GM12874 (cell line): ENCODE data around the gene NUMA1.

ENCODE experiments used
- TF ChIP-seq, protein P1 (sequence below): IDR thresholded peaks from 2 replicates; pipeline ENCODE4 v1.5.1; 2011; ENCODE audit warnings: low read depth, mild to moderate bottlenecking, control low read depth, low read length, moderate library complexity; ENCODE audit not compliant: insufficient read depth

The NUMA1 gene

DNA sequence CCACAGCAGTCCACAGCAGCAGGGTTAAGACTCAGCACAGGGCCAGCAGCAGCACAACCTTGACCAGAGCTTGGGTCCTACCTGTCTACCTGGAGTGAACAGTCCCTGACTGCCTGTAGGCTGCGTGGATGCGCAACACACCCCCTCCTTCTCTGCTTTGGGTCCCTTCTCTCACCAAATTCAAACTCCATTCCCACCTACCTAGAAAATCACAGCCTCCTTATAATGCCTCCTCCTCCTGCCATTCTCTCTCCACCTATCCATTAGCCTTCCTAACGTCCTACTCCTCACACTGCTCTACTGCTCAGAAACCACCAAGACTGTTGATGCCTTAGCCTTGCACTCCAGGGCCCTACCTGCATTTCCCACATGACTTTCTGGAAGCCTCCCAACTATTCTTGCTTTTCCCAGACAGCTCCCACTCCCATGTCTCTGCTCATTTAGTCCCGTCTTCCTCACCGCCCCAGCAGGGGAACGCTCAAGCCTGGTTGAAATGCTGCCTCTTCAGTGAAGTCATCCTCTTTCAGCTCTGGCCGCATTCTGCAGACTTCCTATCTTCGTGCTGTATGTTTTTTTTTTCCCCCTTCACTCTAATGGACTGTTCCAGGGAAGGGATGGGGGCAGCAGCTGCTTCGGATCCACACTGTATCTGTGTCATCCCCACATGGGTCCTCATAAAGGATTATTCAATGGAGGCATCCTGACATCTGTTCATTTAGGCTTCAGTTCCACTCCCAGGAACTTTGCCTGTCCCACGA, 78.3 kb downstream of the NUMA1 start:
- TF ChIP-seq, protein P1, sequence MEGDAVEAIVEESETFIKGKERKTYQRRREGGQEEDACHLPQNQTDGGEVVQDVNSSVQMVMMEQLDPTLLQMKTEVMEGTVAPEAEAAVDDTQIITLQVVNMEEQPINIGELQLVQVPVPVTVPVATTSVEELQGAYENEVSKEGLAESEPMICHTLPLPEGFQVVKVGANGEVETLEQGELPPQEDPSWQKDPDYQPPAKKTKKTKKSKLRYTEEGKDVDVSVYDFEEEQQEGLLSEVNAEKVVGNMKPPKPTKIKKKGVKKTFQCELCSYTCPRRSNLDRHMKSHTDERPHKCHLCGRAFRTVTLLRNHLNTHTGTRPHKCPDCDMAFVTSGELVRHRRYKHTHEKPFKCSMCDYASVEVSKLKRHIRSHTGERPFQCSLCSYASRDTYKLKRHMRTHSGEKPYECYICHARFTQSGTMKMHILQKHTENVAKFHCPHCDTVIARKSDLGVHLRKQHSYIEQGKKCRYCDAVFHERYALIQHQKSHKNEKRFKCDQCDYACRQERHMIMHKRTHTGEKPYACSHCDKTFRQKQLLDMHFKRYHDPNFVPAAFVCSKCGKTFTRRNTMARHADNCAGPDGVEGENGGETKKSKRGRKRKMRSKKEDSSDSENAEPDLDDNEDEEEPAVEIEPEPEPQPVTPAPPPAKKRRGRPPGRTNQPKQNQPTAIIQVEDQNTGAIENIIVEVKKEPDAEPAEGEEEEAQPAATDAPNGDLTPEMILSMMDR = no peak

DNA sequence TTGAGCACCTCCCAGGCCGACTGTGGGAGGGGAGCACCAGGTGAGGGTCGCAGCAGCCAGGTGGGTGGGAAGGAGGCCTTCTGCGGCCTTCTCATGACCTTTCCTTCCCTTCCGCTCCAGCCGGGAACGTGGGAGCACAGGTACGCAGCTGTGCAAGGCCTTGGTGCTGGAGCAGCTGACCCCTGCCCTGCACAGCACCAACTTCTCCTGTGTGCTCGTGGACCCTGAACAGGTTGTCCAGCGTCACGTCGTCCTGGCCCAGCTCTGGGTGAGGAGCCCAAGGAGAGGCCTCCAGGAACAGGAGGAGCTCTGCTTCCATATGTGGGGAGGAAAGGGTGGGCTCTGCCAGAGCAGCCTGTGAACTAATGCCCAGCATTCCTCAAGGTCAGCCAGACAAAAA, 79.1 kb downstream of the NUMA1 start:
- TF ChIP-seq, protein P1 = no peak

DNA sequence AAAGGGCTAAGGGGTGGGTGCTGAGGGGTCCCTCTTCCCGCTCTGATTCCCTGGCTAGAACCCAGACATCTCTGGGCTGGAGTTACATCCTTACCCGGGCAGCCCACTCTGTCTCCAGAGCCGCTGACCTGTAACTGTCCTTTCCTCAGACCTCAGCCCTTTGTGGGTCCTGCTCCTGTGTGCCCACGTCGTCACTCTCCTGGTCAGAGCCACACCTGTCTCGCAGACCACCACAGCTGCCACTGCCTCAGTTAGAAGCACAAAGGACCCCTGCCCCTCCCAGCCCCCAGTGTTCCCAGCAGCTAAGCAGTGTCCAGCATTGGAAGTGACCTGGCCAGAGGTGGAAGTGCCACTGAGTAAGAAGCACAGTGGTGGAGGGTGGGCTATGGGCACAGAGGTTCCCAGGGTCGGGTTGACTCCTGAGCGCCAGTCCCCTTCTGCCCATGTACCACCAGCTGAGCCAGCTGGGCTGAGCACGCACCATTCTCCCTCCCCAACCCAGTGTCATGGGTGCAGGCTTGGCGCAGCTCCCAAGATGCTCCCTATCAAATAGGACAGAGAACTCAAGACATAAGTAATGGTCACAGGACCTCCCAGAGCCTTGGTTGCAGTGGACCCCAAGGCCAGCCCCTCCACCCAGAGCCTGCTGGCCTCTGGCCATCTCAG, 80.0 kb downstream of the NUMA1 start:
- TF ChIP-seq, protein P1 = no peak

DNA sequence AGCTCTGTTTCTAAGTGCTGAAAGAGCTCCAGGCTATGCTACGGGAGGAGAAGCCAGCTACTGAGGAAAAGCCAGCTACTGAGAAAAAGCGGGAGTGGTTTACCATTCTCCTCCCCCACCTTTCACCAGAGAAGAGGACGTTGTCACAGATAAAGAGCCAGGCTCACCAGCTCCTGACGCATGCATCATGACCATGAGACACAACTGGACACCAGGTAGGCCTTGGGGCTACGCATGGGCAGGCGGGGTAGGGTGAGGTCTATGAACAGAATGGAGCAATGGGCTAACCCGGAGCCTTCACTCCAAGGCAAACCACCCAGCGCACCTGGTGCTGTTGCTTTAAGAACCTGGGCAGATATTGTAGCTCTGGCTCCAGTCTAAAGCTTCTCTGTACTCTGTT, 80.5 kb downstream of the NUMA1 start:
- TF ChIP-seq, protein P1 = no peak

DNA sequence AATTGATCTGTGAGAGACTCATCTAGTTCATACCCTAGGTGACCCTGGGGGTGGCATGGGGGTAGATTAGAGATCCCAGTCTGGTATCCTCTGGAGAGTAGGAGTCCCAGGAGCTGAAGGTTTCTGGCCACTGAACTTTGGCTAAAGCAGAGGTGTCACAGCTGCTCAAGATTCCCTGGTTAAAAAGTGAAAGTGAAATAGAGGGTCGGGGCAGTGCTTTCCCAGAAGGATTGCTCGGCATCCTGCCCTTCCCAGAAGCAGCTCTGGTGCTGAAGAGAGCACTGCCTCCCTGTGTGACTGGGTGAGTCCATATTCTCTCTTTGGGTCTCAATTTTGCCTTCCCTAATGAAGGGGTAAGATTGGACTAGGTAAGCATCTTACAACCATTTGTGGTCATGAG, 81.0 kb downstream of the NUMA1 start:
- TF ChIP-seq, protein P1 = no peak

DNA sequence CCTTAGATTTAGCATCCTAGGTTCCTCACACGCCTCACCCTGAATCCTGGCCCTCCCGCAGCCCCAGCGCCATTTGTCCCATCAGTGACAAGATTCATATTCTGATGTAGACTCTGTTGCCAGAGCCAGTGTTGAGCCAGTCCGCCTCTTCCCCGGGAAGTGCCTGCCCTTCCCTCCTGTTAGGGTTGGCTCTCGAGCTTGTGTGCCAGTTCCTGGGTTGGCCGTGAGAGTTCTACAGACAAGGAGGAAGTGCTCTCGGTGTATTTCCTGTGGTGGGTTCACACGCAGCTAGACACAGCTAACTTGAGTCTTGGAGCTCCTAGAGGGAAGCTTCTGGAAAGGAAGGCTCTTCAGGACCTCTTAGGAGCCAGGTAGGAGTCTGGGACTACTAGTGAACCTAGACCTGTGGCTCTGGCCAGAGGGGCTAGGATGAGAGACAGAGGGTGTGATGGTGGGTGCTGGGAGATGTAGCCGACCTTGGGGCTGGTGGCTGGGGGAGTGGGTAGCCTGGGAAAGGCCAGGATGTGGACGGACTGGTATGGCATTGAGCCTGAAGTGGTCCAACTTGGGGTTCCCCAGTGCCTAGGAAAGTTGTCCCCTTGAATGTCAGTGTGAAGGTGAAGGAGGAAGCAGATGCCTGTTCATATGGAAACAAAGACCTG, 81.6 kb downstream of the NUMA1 start, which contains the start of gene IL18BP:
IL18BP (plus strand) TSS at position 261 of the 662 bp plus-strand sequence. CDS start 1,076 bp downstream, outside the sequence.
- TF ChIP-seq, protein P1 = no peak

DNA sequence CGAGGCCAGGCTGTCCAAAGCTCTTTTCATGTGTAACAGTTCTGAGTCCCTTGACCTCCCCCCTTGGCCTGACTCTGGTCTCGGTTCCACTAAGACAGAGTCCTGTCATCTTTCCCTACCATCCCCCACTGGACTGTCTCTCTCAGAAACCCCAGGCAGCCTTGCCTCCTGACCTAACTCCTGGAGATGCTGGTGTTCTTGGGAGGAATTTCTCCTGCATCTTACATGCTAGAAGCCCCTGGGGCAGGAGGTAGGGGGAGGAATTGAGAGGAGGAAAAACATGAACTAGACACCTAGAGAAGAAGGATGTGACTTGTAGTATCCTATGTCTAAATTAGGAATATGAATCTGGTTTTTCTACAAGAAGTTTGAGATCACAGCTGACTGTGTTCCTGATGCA, 82.3 kb downstream of the NUMA1 start:
- TF ChIP-seq, protein P1 = no peak
